Measurements from ENCODE around the gene CDH1. TPM values are rescaled to one million over a fixed set of nuclear protein-coding genes. Genes with fewer than 3 reads are reported as not detected.
"Not testable (repeated sequence)": the region's sequence is repeated elsewhere in the genome, so short reads cannot be mapped to it uniquely, and the experiment has no call there.

The CDH1 gene
- total and polyA plus RNA-seq, 10 donors, result 5.2 to 35.9 (median 10.9) TPM

- 69 to 80% (median 71%) methylated on average over 7 of the region's 7 CpGs for WGBS, 5 donors
- intact Hi-C loops (cut with DNase I; ENCODE audit: low total_unique reads), result no loop called here
Observed at GRCh38 chr16:68786685-68787418, 49.8 kb downstream of the CDH1 start.

GRCh38 chr16:68787419-68787807 lies 50.3 kb downstream of the CDH1 start:
- H3K4me1 ChIP-seq, result peaks cover 0 to 35% (median 10%) of the 10 kb centered on the region in 6 donors
- H3K36me3 ChIP-seq; intact Hi-C loops (cut with DNase I; ENCODE audit: low total_unique reads); H3K4me3 ChIP-seq; DNase-seq; H3K9me3 ChIP-seq; H3K27ac ChIP-seq; H3K27me3 ChIP-seq (replicated peaks in 1 of 7): not testable (repeated sequence)
- WGBS, 5 donors, result 88 to 96% (median 94%) methylated on average over 1 of the region's 1 CpG

More at GRCh38 chr16:68786685-68787418, 49.8 kb downstream of the CDH1 start:
- Histone ChIP-seq H3K27me3 (replicated peaks in 1 of 7) (no peaks in the 10 kb centered on the region), H3K9me3 (peaks cover 0 to 3% (median 0%) of the 10 kb centered on the region in 8 donors), H3K4me1 (peaks cover 0 to 40% (median 15%) of the 10 kb centered on the region in 6 donors), H3K27ac (no peak overlapping the region), H3K36me3 (no peaks in the 10 kb centered on the region), H3K4me3 (no peak overlapping the region)
- TF ChIP-seq, protein P1, sequence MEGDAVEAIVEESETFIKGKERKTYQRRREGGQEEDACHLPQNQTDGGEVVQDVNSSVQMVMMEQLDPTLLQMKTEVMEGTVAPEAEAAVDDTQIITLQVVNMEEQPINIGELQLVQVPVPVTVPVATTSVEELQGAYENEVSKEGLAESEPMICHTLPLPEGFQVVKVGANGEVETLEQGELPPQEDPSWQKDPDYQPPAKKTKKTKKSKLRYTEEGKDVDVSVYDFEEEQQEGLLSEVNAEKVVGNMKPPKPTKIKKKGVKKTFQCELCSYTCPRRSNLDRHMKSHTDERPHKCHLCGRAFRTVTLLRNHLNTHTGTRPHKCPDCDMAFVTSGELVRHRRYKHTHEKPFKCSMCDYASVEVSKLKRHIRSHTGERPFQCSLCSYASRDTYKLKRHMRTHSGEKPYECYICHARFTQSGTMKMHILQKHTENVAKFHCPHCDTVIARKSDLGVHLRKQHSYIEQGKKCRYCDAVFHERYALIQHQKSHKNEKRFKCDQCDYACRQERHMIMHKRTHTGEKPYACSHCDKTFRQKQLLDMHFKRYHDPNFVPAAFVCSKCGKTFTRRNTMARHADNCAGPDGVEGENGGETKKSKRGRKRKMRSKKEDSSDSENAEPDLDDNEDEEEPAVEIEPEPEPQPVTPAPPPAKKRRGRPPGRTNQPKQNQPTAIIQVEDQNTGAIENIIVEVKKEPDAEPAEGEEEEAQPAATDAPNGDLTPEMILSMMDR (IDR thresholded peaks at IDR 0.05 in 8 of 11, conservative IDR thresholded peaks at IDR 0.05 in 3 of 11), result no peak
- TF ChIP-seq POLR2A (IDR thresholded peaks at IDR 0.05), result no peak
- TF ChIP-seq POLR2AphosphoS5 (IDR thresholded peaks at IDR 0.05), result peak in 1 of 3 donors; percentile 8
- DNase-seq, result no peak

- WGBS, 5 donors, result 39 to 73% (median 63%) methylated on average over 9 of the region's 9 CpGs
- TF ChIP-seq POLR2A (IDR thresholded peaks at IDR 0.05), result no peak
- TF ChIP-seq, protein P1 (IDR thresholded peaks at IDR 0.05 in 8 of 11, conservative IDR thresholded peaks at IDR 0.05 in 3 of 11), result no peak
- TF ChIP-seq POLR2AphosphoS5 (IDR thresholded peaks at IDR 0.05), result no peak
- Histone ChIP-seq H3K4me1 (peaks cover 0 to 31% (median 6%) of the 10 kb centered on the region in 6 donors), H3K4me3 (no peak overlapping the region), H3K27me3 (replicated peaks in 1 of 7) (no peaks in the 10 kb centered on the region), H3K27ac (peak overlapping the region in 1 of 8 donors; percentile 7), H3K9me3 (peaks cover 0 to under 1% (median 0%) of the 10 kb centered on the region in 8 donors), H3K36me3 (no peaks in the 10 kb centered on the region)
- intact Hi-C loops (cut with DNase I; ENCODE audit: low total_unique reads), result no loop called here
- no peak for DNase-seq
Observed at GRCh38 chr16:68790130-68790761, 53.2 kb downstream of the CDH1 start.

- 58 to 82% (median 71%) methylated on average over 4 of the region's 4 CpGs for WGBS, 5 donors
- TF ChIP-seq POLR2AphosphoS5 (IDR thresholded peaks at IDR 0.05) (no peak), POLR2A (IDR thresholded peaks at IDR 0.05) (no peak)
- TF ChIP-seq, protein P1 (IDR thresholded peaks at IDR 0.05 in 8 of 11, conservative IDR thresholded peaks at IDR 0.05 in 3 of 11), result no peak
- Histone ChIP-seq H3K27ac (no peak overlapping the region), H3K4me3 (no peak overlapping the region), H3K4me1 (peaks cover 0 to 31% (median 6%) of the 10 kb centered on the region in 6 donors), H3K9me3 (no peaks in the 10 kb centered on the region), H3K27me3 (replicated peaks in 1 of 7) (no peaks in the 10 kb centered on the region), H3K36me3 (no peaks in the 10 kb centered on the region)
- DNase-seq, result no peak
- intact Hi-C loops (cut with DNase I; ENCODE audit: low total_unique reads), result no loop called here
Observed at GRCh38 chr16:68790944-68791343, 53.9 kb downstream of the CDH1 start.

All from spleen (tissue), 11 donors.